B cell (primary cell): Measurements from ENCODE around the gene AKAP8.

Experiments used
- EZH2 ChIP-seq: IDR thresholded peaks from 2 replicates; pipeline ENCODE4 v1.6.1; 2012; ENCODE audit warnings: borderline replicate concordance, low read depth, mild to moderate bottlenecking, moderate library complexity, low read length; ENCODE audit not compliant: insufficient read depth, poor library complexity, severe bottlenecking
- TF ChIP-seq, protein P1 (sequence below): fragments of 200-600 bp; IDR thresholded peaks from one replicate; pipeline ENCODE4 v1.8.0; 2022; ENCODE audit warnings: antibody characterized with exemption, mild to moderate bottlenecking

DNA sequence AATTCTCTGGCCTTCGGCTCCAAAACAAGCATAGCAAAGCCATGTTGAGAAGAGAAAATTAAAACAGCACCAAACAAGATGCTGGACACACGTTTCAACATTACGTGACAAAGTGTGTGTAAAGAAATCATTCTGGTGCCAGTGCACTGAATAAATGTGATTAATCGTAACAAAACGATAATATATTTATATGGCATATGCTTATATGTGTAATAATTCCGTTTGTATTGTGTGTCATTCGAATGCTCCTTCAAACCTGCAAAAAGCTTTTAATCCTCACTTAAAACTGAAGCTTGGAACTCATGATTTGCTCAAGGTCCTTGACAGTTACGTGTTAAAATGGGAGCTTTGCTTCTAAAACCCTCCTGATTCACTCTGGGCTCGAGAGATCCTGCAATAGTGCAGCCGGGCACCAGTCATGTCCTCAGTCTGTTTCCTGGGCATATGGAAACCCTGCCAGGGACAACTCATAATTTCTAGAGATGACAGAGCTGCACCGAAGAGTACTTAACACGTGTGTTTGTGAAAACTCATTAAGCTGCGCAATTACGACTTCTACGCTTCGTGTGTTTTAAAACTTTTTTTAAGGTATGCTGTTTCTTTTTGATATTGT is 39.9 kb upstream of the AKAP8 start:
- TF ChIP-seq, protein P1, sequence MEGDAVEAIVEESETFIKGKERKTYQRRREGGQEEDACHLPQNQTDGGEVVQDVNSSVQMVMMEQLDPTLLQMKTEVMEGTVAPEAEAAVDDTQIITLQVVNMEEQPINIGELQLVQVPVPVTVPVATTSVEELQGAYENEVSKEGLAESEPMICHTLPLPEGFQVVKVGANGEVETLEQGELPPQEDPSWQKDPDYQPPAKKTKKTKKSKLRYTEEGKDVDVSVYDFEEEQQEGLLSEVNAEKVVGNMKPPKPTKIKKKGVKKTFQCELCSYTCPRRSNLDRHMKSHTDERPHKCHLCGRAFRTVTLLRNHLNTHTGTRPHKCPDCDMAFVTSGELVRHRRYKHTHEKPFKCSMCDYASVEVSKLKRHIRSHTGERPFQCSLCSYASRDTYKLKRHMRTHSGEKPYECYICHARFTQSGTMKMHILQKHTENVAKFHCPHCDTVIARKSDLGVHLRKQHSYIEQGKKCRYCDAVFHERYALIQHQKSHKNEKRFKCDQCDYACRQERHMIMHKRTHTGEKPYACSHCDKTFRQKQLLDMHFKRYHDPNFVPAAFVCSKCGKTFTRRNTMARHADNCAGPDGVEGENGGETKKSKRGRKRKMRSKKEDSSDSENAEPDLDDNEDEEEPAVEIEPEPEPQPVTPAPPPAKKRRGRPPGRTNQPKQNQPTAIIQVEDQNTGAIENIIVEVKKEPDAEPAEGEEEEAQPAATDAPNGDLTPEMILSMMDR: peak; percentile 55
- TF ChIP-seq EZH2: no peak
